OCI-LY3 (cell line): ENCODE measurements around the gene NPHP4.

ENCODE experiments used
- H2AFZ ChIP-seq: fragments of 200-600, 300-600 bp; shearing (Covaris generic); 2 replicates; pipeline ENCODE4 v1.6.0; 2014; ENCODE audit warnings: antibody characterized with exemption, low read depth, low read length
- H3K27ac ChIP-seq: fragments of 200-600, 300-600 bp; sonication (generic); 2 replicates; pipeline ENCODE4 v1.5.1; 2014; ENCODE audit warnings: mild to moderate bottlenecking, low read length, moderate library complexity, mixed read lengths
- H3K27me3 ChIP-seq: fragments of 200-600, 300-600 bp; sonication (generic); 2 replicates; pipeline ENCODE4 v1.6.1; 2014; ENCODE audit warnings: low read depth, low read length, mixed read lengths
- H3K36me3 ChIP-seq: fragments of 200-600, 300-600 bp; sonication (generic); replicated peaks from 2 replicates; pipeline ENCODE3; 2014; ENCODE audit warnings: low read depth, low read length, mixed read lengths
- H3K4me1 ChIP-seq: fragments of 300-600, 200-600 bp; sonication (generic); 2 replicates; pipeline ENCODE4 v1.6.1; 2014; ENCODE audit warnings: low read length, mixed read lengths
- H3K4me2 ChIP-seq: fragments of 200-600, 300-600 bp; sonication (generic); 2 replicates; pipeline ENCODE4 v1.6.1; 2014; ENCODE audit warnings: low read length, mixed read lengths
- H3K4me3 ChIP-seq: fragments of 300-600, 200-600 bp; sonication (generic); 2 replicates; pipeline ENCODE4 v1.5.1; 2014; ENCODE audit warnings: antibody characterized with exemption, mild to moderate bottlenecking, low read length, moderate library complexity
- H3K79me2 ChIP-seq: fragments of 300-600, 200-600 bp; shearing (Covaris generic); 2 replicates; pipeline ENCODE4 v1.6.1; 2014; ENCODE audit warnings: mild to moderate bottlenecking, low read length, mixed read lengths
- H3K9ac ChIP-seq: fragments of 300-600, 200-600 bp; shearing (Covaris generic); 2 replicates; pipeline ENCODE4 v1.6.0; 2014; ENCODE audit warnings: mild to moderate bottlenecking, low read length, moderate library complexity
- H3K9me3 ChIP-seq: fragments of 200-600, 300-600 bp; shearing (Covaris generic); 2 replicates; pipeline ENCODE4 v1.6.1; 2014; ENCODE audit warnings: low read length, mixed read lengths; ENCODE audit not compliant: insufficient read depth
- H4K20me1 ChIP-seq: fragments of 200-600, 300-600 bp; sonication (generic); 2 replicates; pipeline ENCODE4 v1.6.1; 2016; ENCODE audit warnings: low read length, mixed read lengths; ENCODE audit not compliant: insufficient read depth
- EZH2phosphoT487 ChIP-seq: fragments of 200-600 bp; shearing (Covaris generic); IDR thresholded peaks from 2 replicates; pipeline ENCODE4 v1.6.1; 2018; ENCODE audit warnings: antibody characterized with exemption, mixed run types, low read depth
- TF ChIP-seq, protein P1 (sequence below): fragments of 200-600, 300-600 bp; sonication (generic); IDR thresholded peaks from 2 replicates; pipeline ENCODE4 v1.5.1; 2014; ENCODE audit warnings: antibody characterized with exemption, low read length, low read depth

Gene NPHP4

DNA sequence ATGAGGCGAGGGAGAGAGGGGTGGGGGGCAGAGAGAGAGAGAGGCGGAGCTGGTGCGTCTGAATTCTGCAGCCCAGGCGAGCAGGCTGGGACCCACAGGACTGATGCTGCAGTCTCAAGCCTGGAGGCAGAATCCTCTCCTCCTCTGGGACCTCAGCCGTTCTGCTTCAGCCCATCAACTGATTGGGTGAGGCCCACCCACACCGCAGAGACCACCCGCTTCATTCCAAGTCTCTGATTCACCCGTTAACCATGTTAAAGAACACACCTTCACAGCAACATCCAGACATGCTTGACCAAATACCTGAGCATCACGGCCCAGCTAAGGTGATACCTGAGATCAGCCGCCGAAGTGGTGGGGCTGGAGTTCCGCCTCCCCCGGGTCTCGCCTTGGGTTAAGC lies 147.8 kb downstream of the NPHP4 start:
- Histone ChIP-seq H3K27ac (no peak overlapping the region), H3K36me3 (no peaks in the 10 kb centered on the region), H4K20me1 (no peaks in the 10 kb centered on the region; the same call in 1 of the 2 replicates), H3K4me1 (no peaks in the 10 kb centered on the region), H3K4me3 (no peak overlapping the region), H3K9me3 (no peaks in the 10 kb centered on the region), H3K9ac (no peak overlapping the region), H2AFZ (no peak overlapping the region), H3K79me2 (no peaks in the 10 kb centered on the region), H3K27me3 (no peaks in the 10 kb centered on the region), H3K4me2 (no peak overlapping the region)
- no peak for TF ChIP-seq EZH2phosphoT487
- TF ChIP-seq, protein P1, sequence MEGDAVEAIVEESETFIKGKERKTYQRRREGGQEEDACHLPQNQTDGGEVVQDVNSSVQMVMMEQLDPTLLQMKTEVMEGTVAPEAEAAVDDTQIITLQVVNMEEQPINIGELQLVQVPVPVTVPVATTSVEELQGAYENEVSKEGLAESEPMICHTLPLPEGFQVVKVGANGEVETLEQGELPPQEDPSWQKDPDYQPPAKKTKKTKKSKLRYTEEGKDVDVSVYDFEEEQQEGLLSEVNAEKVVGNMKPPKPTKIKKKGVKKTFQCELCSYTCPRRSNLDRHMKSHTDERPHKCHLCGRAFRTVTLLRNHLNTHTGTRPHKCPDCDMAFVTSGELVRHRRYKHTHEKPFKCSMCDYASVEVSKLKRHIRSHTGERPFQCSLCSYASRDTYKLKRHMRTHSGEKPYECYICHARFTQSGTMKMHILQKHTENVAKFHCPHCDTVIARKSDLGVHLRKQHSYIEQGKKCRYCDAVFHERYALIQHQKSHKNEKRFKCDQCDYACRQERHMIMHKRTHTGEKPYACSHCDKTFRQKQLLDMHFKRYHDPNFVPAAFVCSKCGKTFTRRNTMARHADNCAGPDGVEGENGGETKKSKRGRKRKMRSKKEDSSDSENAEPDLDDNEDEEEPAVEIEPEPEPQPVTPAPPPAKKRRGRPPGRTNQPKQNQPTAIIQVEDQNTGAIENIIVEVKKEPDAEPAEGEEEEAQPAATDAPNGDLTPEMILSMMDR, result no peak

DNA sequence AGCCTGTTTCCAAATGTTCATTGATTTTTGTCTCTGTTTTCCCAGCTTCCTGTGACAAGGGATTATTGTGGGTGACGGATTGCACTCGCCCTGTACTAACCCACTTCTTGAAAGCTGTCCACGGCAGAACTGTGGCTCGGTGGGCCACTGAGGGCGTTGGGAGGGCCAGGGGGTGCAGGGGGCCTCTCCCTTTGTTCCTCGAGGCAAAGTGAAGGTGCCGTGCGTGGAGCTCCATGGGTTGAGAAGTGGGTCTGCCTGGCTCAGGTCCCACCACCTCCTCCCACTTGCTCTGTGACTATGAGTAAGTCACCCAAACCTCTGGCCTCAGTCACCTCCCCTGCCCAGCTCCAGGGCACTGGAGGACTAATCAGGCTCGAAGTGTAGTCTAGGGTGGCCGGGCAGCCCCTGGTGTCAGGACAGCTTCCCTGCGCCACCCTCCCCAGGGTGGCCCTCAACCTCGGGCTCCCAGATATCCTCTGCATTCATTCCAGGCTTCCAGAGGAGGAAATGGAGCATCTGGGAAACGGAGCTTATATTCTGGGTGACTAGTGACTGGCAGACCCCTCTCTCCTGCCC lies 148.6 kb downstream of the NPHP4 start:
- H4K20me1 ChIP-seq, result no peaks in the 10 kb centered on the region; the same call in 1 of the 2 replicates
- no peak overlapping the region for H3K4me3 ChIP-seq
- H3K27ac ChIP-seq, result no peak overlapping the region
- H3K4me1 ChIP-seq, result no peaks in the 10 kb centered on the region
- H3K9me3 ChIP-seq, result no peaks in the 10 kb centered on the region
- TF ChIP-seq, protein P1, result no peak
- no peak for TF ChIP-seq EZH2phosphoT487
- H3K36me3 ChIP-seq, result no peaks in the 10 kb centered on the region
- H3K9ac ChIP-seq, result no peak overlapping the region
- H2AFZ ChIP-seq, result no peak overlapping the region
- H3K79me2 ChIP-seq, result no peaks in the 10 kb centered on the region
- H3K27me3 ChIP-seq, result no peaks in the 10 kb centered on the region
- no peak overlapping the region for H3K4me2 ChIP-seq

DNA sequence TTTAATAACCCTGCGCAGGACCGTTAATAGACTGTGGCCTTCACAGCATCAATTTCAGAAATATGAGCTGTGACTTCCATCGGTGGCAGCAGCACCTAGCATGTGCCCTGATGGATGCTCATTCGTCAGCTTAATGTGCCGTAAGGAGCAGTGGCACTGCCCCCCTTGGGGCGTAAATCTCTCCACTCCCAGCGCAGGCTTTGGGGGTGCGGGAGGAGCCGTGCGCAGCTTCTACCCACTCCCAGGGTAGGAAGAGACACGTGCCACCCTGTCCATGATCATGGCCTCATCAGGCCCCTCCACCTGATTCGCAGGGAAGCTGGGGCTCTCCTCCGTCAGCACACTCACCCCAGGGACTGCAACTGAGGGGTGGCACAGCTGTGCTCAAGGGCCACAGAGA lies 149.5 kb downstream of the NPHP4 start:
- no peaks in the 10 kb centered on the region for H3K4me1 ChIP-seq
- H3K27ac ChIP-seq, result no peak overlapping the region
- H2AFZ ChIP-seq, result no peak overlapping the region
- H3K4me2 ChIP-seq, result no peak overlapping the region
- no peak for TF ChIP-seq EZH2phosphoT487
- TF ChIP-seq, protein P1, result no peak
- no peaks in the 10 kb centered on the region; the same call in 1 of the 2 replicates for H4K20me1 ChIP-seq
- H3K36me3 ChIP-seq, result no peaks in the 10 kb centered on the region
- H3K9me3 ChIP-seq, result no peaks in the 10 kb centered on the region
- no peak overlapping the region for H3K9ac ChIP-seq
- no peaks in the 10 kb centered on the region for H3K79me2 ChIP-seq
- no peak overlapping the region for H3K4me3 ChIP-seq
- no peaks in the 10 kb centered on the region for H3K27me3 ChIP-seq

DNA sequence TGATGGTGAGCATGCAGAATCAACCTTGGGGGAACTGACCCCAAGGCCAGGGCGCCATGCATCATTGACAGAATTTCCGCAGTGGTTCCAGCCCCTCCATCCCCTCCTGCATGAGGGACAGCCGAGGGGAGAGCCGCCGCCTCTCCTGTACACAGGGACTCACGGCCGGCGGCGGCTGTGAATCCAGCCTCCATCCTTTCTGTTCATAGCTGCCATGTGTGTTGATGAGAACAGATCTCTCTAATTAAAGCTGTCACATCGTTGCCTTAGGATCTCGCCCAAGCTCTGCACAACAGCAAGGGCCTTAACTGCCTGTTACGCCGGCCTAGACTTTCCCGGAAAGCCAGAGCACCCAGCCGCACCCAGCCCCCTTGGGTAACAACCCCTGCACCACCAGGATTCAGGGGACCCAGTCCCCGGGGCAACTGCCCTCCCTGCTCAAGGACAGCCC lies 151.6 kb downstream of the NPHP4 start:
- Histone ChIP-seq H3K79me2 (no peaks in the 10 kb centered on the region), H3K27ac (no peak overlapping the region), H3K4me3 (no peak overlapping the region), H4K20me1 (no peaks in the 10 kb centered on the region), H3K4me1 (no peaks in the 10 kb centered on the region), H3K36me3 (no peaks in the 10 kb centered on the region), H3K4me2 (no peak overlapping the region), H3K9ac (no peak overlapping the region), H3K9me3 (no peaks in the 10 kb centered on the region), H3K27me3 (no peaks in the 10 kb centered on the region; the same call in 1 of the 2 replicates), H2AFZ (no peak overlapping the region)
- TF ChIP-seq EZH2phosphoT487, result no peak
- TF ChIP-seq, protein P1, result no peak
